ENCODE data around the gene KRT71.

Gene KRT71

DNA sequence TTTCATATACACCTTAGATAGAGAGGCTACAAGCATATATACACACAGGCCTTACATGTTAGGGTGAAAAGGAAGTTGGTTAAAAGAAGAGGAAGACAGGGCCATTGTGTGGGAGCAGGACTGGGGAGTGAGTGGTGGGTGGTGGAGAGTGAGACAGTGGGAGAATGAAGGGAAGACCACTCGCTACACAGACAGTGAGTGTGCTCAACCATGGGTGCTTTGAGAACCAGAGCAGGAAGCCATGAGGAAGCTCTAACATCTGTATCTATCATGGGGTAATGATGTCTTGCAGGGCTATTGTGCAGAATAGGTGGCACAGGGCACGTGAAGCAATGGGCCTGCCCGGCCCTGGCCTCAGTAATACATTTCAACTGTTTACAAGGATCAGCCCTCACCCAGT is 32.1 kb upstream of the KRT71 start:
- Histone ChIP-seq H2AK5ac (ENCODE audit: low read length) (no peak overlapping the region), H3K4me2 (ENCODE audit: low read length) (no peak overlapping the region), H3K9me3 (ENCODE audit: insufficient read depth, low read depth, low read length) (peaks cover 3% of the 10 kb centered on the region), H3K9ac (ENCODE audit: low read length) (no peak overlapping the region), H4K8ac (ENCODE audit: low read depth, low read length) (no peak overlapping the region), H3K79me1 (ENCODE audit: low read length) (no peaks in the 10 kb centered on the region), H3K23ac (ENCODE audit: low read length) (no peak overlapping the region), H2BK5ac (ENCODE audit: low read depth, low read length, poor library complexity) (no peak overlapping the region), H3K36me3 (ENCODE audit: control insufficient read depth in 1 of 2, insufficient read depth in 2 of 2, low read length in 2 of 2) (no peaks in the 10 kb centered on the region), H3K4ac (ENCODE audit: low read depth, low read length) (no peak overlapping the region), H4K12ac (ENCODE audit: low read depth, low read length) (no peak overlapping the region), H2AFZ (ENCODE audit: insufficient read depth, low read length, poor library complexity) (no peak overlapping the region), H3K79me2 (ENCODE audit: control insufficient read depth, insufficient read depth, low read length, poor library complexity) (no peaks in the 10 kb centered on the region), H3K27ac (ENCODE audit: low read depth, low read length) (no peak overlapping the region), H4K91ac (ENCODE audit: low read depth, low read length) (no peak overlapping the region), H2BK120ac (ENCODE audit: insufficient read depth, low read length, poor library complexity) (no peak overlapping the region), H3K4me3 (ENCODE audit: low read depth, low read length) (no peak overlapping the region), H3K14ac (ENCODE audit: low read length) (no peak overlapping the region), H2BK12ac (ENCODE audit: low read length) (no peak overlapping the region), H3K27me3 (ENCODE audit: insufficient read depth, low read length) (no peaks in the 10 kb centered on the region), H3K4me1 (ENCODE audit: control insufficient read depth in 1 of 2, insufficient read depth in 2 of 2, low read length in 2 of 2) (peaks cover 0 to 5% of the 10 kb centered on the region in 2 experiments), H3K18ac (ENCODE audit: low read length) (no peak overlapping the region)
- no peak for DNase-seq
- no CpG with 5 or more reads among the region's 3 CpGs for WGBS (ENCODE audit: extremely low coverage, insufficient coverage, insufficient read length)

DNA sequence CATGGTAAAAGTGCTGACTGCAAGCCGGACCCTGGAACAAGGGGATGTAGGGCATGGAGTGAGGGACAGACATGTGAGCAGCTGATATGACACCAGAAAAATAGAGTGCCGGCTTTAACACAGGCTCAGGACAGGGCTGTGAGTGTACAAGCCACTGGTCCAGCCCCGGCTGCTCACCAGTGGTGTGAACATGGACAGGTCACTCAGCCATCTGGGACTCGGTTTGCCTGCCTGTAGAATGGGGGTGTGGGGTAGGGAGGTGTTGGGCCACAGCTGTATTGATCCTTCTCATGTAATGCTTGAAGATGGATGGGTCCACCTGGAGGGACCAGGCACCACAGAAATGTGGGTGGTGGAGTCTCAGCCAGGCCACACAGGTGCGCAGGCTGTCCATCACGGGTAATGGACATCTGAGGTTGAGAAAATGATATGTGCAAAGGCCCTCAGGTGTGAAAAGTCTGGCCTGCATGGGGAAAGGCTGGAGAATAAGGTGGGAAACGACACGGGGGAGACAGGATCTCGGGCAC is 31.3 kb upstream of the KRT71 start:
- no peak overlapping the region for H3K27ac ChIP-seq (ENCODE audit: low read depth, low read length)
- no peaks in the 10 kb centered on the region for H3K79me1 ChIP-seq (ENCODE audit: low read length)
- no CpG with 5 or more reads among the region's 9 CpGs for WGBS (ENCODE audit: extremely low coverage, insufficient coverage, insufficient read length)
- H3K4me1 ChIP-seq (ENCODE audit: control insufficient read depth in 1 of 2, insufficient read depth in 2 of 2, low read length in 2 of 2): peaks cover 0 to 5% of the 10 kb centered on the region in 2 experiments
- no peak overlapping the region for H3K14ac ChIP-seq (ENCODE audit: low read length)
- no peak overlapping the region for H2AK5ac ChIP-seq (ENCODE audit: low read length)
- H4K91ac ChIP-seq (ENCODE audit: low read depth, low read length): no peak overlapping the region
- no peaks in the 10 kb centered on the region for H3K79me2 ChIP-seq (ENCODE audit: control insufficient read depth, insufficient read depth, low read length, poor library complexity)
- H2BK12ac ChIP-seq (ENCODE audit: low read length): no peak overlapping the region
- DNase-seq: no peak
- H4K8ac ChIP-seq (ENCODE audit: low read depth, low read length): no peak overlapping the region
- no peak overlapping the region for H4K12ac ChIP-seq (ENCODE audit: low read depth, low read length)
- H3K4me2 ChIP-seq (ENCODE audit: low read length): no peak overlapping the region
- H3K23ac ChIP-seq (ENCODE audit: low read length): no peak overlapping the region
- H3K36me3 ChIP-seq (ENCODE audit: control insufficient read depth in 1 of 2, insufficient read depth in 2 of 2, low read length in 2 of 2): no peaks in the 10 kb centered on the region
- H3K9me3 ChIP-seq (ENCODE audit: insufficient read depth, low read depth, low read length): peaks cover 1% of the 10 kb centered on the region
- H2BK5ac ChIP-seq (ENCODE audit: low read depth, low read length, poor library complexity): no peak overlapping the region
- H3K4me3 ChIP-seq (ENCODE audit: low read depth, low read length): no peak overlapping the region
- no peak overlapping the region for H2BK120ac ChIP-seq (ENCODE audit: insufficient read depth, low read length, poor library complexity)
- no peak overlapping the region for H3K4ac ChIP-seq (ENCODE audit: low read depth, low read length)
- no peak overlapping the region for H2AFZ ChIP-seq (ENCODE audit: insufficient read depth, low read length, poor library complexity)
- no peaks in the 10 kb centered on the region for H3K27me3 ChIP-seq (ENCODE audit: insufficient read depth, low read length)
- no peak overlapping the region for H3K9ac ChIP-seq (ENCODE audit: low read length)
- H3K18ac ChIP-seq (ENCODE audit: low read length): no peak overlapping the region

GRCh38 chr12:52582971-52583456 is 30.1 kb upstream of the KRT71 start:
- Histone ChIP-seq H3K4me2 (ENCODE audit: low read length) (no peak overlapping the region), H4K12ac (ENCODE audit: low read depth, low read length) (no peak overlapping the region), H3K4me3 (ENCODE audit: low read depth, low read length) (no peak overlapping the region), H2AFZ (ENCODE audit: insufficient read depth, low read length, poor library complexity) (no peak overlapping the region), H2BK12ac (ENCODE audit: low read length) (peak overlapping the region; percentile 19), H3K14ac (ENCODE audit: low read length) (no peak overlapping the region), H2BK5ac (ENCODE audit: low read depth, low read length, poor library complexity) (no peak overlapping the region), H3K23ac (ENCODE audit: low read length) (no peak overlapping the region), H3K9me3 (ENCODE audit: insufficient read depth, low read depth, low read length) (peaks cover 1% of the 10 kb centered on the region), H3K18ac (ENCODE audit: low read length) (no peak overlapping the region), H3K4ac (ENCODE audit: low read depth, low read length) (no peak overlapping the region), H3K4me1 (ENCODE audit: control insufficient read depth in 1 of 2, insufficient read depth in 2 of 2, low read length in 2 of 2) (peaks cover 0 to 5% of the 10 kb centered on the region in 2 experiments), H3K79me2 (ENCODE audit: control insufficient read depth, insufficient read depth, low read length, poor library complexity) (no peaks in the 10 kb centered on the region), H3K36me3 (ENCODE audit: control insufficient read depth in 1 of 2, insufficient read depth in 2 of 2, low read length in 2 of 2) (no peaks in the 10 kb centered on the region), H2BK120ac (ENCODE audit: insufficient read depth, low read length, poor library complexity) (no peak overlapping the region), H4K8ac (ENCODE audit: low read depth, low read length) (no peak overlapping the region), H4K91ac (ENCODE audit: low read depth, low read length) (no peak overlapping the region), H3K9ac (ENCODE audit: low read length) (no peak overlapping the region), H3K27me3 (ENCODE audit: insufficient read depth, low read length) (no peaks in the 10 kb centered on the region), H3K27ac (ENCODE audit: low read depth, low read length) (no peak overlapping the region), H2AK5ac (ENCODE audit: low read length) (no peak overlapping the region), H3K79me1 (ENCODE audit: low read length) (no peaks in the 10 kb centered on the region)
- no CpG with 5 or more reads among the region's 7 CpGs for WGBS (ENCODE audit: extremely low coverage, insufficient coverage, insufficient read length)
- DNase-seq: peak; percentile 50 to 86

GRCh38 chr12:52582486-52582885 is 29.5 kb upstream of the KRT71 start:
- Histone ChIP-seq H3K9ac (ENCODE audit: low read length) (no peak overlapping the region), H4K8ac (ENCODE audit: low read depth, low read length) (no peak overlapping the region), H2BK5ac (ENCODE audit: low read depth, low read length, poor library complexity) (no peak overlapping the region), H2BK120ac (ENCODE audit: insufficient read depth, low read length, poor library complexity) (no peak overlapping the region), H3K4ac (ENCODE audit: low read depth, low read length) (no peak overlapping the region), H3K79me2 (ENCODE audit: control insufficient read depth, insufficient read depth, low read length, poor library complexity) (no peaks in the 10 kb centered on the region), H3K4me1 (ENCODE audit: control insufficient read depth in 1 of 2, insufficient read depth in 2 of 2, low read length in 2 of 2) (peaks cover 0 to 5% of the 10 kb centered on the region in 2 experiments), H3K14ac (ENCODE audit: low read length) (no peak overlapping the region), H3K36me3 (ENCODE audit: control insufficient read depth in 1 of 2, insufficient read depth in 2 of 2, low read length in 2 of 2) (no peaks in the 10 kb centered on the region), H3K27me3 (ENCODE audit: insufficient read depth, low read length) (no peaks in the 10 kb centered on the region), H3K79me1 (ENCODE audit: low read length) (no peaks in the 10 kb centered on the region), H4K12ac (ENCODE audit: low read depth, low read length) (no peak overlapping the region), H3K9me3 (ENCODE audit: insufficient read depth, low read depth, low read length) (peaks cover 2% of the 10 kb centered on the region), H3K27ac (ENCODE audit: low read depth, low read length) (no peak overlapping the region), H4K91ac (ENCODE audit: low read depth, low read length) (no peak overlapping the region), H3K4me3 (ENCODE audit: low read depth, low read length) (no peak overlapping the region), H3K23ac (ENCODE audit: low read length) (no peak overlapping the region), H2BK12ac (ENCODE audit: low read length) (no peak overlapping the region), H2AK5ac (ENCODE audit: low read length) (no peak overlapping the region), H3K18ac (ENCODE audit: low read length) (no peak overlapping the region), H3K4me2 (ENCODE audit: low read length) (no peak overlapping the region), H2AFZ (ENCODE audit: insufficient read depth, low read length, poor library complexity) (no peak overlapping the region)
- no peak for DNase-seq
- WGBS (ENCODE audit: extremely low coverage, insufficient coverage, insufficient read length): no CpG with 5 or more reads among the region's 2 CpGs

All from trophoblast cell (in vitro differentiated cells and primary cell).